GM18519 (cell line): ENCODE data around the gene CSAG1.
"Not testable (repeated sequence)": the region's sequence is repeated elsewhere in the genome, so short reads cannot be mapped to it uniquely, and the experiment has no call there.

ENCODE experiments used
- ATAC-seq: cut with Tn5 transposase; IDR thresholded peaks from one replicate; pipeline ENCODE4 v1.9.1; 2021; ENCODE audit warnings: mild to moderate bottlenecking, moderate library complexity; ENCODE audit not compliant: unreplicated experiment, low FRiP score

Gene CSAG1

DNA sequence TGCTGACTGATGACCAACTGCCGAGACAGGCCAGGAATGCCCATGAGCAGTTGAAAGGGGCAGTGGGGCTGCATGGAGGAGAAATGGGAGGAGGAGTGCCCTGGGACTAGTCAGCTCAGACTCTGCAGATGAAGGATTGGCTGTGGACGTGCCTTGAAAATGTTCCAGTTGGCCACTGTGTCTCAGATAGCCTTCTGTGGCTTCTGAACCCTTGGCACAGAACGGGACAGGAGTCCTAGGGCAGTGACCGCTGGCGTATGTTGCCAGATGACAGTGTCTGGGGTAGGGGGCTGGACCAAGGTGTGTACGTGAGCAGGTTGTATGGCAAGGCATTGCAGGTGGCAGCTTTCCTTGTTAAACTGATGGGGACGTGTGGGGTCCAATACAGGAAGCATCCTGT is 27.0 kb downstream of the CSAG1 start:
- ATAC-seq, result not testable (repeated sequence)

DNA sequence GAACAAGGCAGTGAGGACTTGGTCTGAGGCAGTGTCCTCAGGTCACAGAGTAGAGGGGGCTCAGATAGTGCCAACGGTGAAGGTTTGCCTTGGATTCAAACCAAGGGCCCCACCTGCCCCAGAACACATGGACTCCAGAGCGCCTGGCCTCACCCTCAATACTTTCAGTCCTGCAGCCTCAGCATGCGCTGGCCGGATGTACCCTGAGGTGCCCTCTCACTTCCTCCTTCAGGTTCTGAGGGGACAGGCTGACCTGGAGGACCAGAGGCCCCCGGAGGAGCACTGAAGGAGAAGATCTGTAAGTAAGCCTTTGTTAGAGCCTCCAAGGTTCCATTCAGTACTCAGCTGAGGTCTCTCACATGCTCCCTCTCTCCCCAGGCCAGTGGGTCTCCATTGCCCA is 33.1 kb downstream of the CSAG1 start:
- ATAC-seq, result not testable (repeated sequence)

DNA sequence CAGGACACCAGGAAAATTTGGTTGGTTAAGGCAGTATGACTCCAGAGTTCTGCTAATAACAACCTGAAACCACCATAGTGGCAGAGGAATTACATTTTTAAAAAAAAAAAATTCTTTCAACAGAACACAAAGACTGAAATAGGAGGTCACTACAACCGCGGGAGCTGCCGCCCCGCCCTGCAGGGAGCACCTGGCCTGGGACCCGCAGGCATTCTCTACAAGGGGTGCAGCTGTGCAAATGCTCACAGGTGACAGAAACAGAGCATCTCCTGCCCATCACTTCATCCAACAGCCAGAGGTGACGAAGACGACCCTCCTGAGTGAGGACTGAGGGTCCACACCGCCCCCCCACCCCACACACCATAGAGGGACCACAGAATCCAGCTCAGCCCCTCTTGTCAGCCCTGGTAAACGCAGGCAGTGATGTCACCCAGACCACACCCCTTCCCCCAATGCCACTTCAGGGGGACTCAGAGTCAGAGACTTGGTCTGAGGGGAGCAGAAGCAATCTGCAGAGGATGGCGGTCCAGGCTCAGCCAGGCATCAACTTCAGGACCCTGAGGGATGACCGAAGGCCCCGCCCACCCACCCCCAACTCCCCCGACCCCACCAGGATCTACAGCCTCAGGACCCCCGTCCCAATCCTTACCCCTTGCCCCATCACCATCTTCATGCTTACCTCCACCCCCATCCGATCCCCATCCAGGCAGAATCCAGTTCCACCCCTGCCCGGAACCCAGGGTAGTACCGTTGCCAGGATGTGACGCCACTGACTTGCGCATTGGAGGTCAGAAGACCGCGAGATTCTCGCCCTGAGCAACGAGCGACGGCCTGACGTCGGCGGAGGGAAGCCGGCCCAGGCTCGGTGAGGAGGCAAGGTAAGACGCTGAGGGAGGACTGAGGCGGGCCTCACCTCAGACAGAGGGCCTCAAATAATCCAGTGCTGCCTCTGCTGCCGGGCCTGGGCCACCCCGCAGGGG is 35.3 kb downstream of the CSAG1 start, which contains the start of gene MAGEA3:
TSS of gene MAGEA3 (plus strand) at position 843 of the 980 bp plus-strand sequence. CDS start 2,039 bp downstream, outside the sequence.
- ATAC-seq, result not testable (repeated sequence)

DNA sequence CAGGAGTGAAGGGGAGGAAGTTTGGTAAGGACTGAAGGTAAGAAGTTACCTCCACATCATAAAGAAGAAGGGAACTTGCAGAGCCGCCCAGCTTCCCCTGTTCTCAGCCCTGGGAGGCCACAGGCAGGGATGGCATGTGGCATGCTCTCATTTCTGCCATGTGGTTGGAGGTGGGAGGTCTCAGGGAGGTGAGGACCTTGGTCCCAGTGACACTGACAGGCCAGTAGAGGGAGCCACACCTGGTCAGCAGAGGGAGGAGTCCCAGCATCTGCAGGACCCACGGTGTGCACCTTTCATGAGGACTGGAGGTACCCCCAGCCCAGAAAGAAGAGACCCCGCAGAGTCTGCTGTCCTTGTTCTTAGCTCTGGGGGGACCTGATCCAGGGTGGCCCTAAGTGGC is 52.5 kb downstream of the CSAG1 start:
- ATAC-seq, result peak; percentile 49
